Right lobe of liver (tissue), 4 donors: ENCODE results near the gene NCS1.

ENCODE experiments used
- POLR2A ChIP-seq: fragments of 450-650 bp; IDR thresholded peaks from one replicate; pipeline ENCODE4 v1.6.1; 2017; ENCODE audit warnings: antibody characterized with exemption, mild to moderate bottlenecking
- TF ChIP-seq, protein P1 (sequence below), 4 donors: fragments of 200-600 bp in 3 of 4; fragments of 450-650 bp in 1 of 4; IDR thresholded peaks; one replicate each; pipeline versions ENCODE4 v1.5.1 to v1.8.0; 2016 to 2022; ENCODE audit warnings: antibody characterized with exemption in 4 of 4, mild to moderate bottlenecking in 2 of 4
- donor health status: DM: no; HTN: no; CAD: no.
- donor health status: DM: no; HTN: no; CAD: no.
- donor health status: DM: no; HTN: yes; CAD: no.

DNA sequence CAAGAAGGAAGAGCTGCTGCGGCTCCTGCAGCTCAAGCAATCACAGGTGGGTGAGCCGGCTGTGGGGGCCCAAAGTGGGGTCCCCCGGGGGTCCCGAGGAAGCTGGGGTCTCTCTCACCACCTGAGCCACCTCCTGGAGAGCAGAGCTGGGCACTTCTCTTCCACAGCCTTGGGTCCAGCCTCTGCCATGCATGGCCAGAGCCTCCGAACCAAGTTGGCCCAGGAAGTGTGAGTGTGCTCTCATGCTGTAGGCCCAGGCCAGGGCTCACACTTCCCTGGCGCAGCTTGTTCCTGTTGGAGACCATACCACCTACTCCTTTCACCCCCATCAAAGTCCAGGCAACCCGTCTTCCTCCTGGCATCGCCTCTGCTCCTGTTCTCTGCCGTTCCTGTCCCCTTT, 113.1 kb downstream of the NCS1 start:
- TF ChIP-seq, protein P1, sequence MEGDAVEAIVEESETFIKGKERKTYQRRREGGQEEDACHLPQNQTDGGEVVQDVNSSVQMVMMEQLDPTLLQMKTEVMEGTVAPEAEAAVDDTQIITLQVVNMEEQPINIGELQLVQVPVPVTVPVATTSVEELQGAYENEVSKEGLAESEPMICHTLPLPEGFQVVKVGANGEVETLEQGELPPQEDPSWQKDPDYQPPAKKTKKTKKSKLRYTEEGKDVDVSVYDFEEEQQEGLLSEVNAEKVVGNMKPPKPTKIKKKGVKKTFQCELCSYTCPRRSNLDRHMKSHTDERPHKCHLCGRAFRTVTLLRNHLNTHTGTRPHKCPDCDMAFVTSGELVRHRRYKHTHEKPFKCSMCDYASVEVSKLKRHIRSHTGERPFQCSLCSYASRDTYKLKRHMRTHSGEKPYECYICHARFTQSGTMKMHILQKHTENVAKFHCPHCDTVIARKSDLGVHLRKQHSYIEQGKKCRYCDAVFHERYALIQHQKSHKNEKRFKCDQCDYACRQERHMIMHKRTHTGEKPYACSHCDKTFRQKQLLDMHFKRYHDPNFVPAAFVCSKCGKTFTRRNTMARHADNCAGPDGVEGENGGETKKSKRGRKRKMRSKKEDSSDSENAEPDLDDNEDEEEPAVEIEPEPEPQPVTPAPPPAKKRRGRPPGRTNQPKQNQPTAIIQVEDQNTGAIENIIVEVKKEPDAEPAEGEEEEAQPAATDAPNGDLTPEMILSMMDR (IDR thresholded peaks at IDR 0.05), result no peak
- TF ChIP-seq POLR2A, result no peak
